ENCODE measurements around the gene TUBB3. TPM values are rescaled to one million over a fixed set of nuclear protein-coding genes. Genes with fewer than 3 reads are reported as not detected.

The TUBB3 gene
- total RNA-seq, 1 donor from 2014 or later = 91.4 TPM

DNA sequence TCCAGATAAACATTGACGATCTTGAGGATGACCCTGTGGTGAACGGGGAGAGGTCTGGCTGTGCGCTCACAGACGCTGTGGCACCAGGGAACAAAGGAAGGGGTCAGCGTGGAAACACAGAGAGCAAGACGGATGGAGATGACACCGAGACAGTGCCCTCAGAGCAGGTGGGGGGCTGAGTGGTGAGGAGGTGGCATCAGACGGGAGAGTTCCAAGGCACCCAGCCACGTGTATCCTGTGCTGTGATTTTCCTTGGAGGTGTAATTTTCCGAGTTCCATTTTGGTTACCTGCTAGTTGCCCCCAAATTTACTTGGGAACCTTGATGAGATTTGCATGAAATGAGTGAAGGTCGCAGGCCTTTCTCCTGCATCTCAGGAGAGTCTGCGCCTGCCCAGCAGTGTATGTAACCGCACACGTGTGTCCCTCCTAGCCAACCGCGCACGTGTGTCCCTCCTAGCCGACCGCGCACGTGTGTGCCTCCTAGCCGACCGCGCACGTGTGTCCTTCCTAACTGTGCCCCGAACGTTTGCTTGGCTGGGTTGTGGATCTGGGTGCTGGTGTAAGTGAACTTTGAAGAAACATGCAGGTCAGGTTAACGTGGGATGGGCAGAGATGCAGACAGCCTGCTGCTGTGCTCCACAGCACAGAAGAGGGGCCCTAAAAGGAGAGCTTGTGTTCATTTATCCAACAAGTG, 39.6 kb upstream of the TUBB3 start:
- Mint-ChIP-seq H3K4me3 (peak overlapping the region; percentile 32), H3K27me3 (no peaks in the 10 kb centered on the region), H3K9me3 (no peaks in the 10 kb centered on the region), H3K27ac (peak overlapping the region; percentile 66), H3K4me1 (ENCODE audit: unreplicated experiment) (peaks cover 3% of the 10 kb centered on the region), H3K36me3 (peaks cover 25% of the 10 kb centered on the region)
- TF ChIP-seq, protein P1, sequence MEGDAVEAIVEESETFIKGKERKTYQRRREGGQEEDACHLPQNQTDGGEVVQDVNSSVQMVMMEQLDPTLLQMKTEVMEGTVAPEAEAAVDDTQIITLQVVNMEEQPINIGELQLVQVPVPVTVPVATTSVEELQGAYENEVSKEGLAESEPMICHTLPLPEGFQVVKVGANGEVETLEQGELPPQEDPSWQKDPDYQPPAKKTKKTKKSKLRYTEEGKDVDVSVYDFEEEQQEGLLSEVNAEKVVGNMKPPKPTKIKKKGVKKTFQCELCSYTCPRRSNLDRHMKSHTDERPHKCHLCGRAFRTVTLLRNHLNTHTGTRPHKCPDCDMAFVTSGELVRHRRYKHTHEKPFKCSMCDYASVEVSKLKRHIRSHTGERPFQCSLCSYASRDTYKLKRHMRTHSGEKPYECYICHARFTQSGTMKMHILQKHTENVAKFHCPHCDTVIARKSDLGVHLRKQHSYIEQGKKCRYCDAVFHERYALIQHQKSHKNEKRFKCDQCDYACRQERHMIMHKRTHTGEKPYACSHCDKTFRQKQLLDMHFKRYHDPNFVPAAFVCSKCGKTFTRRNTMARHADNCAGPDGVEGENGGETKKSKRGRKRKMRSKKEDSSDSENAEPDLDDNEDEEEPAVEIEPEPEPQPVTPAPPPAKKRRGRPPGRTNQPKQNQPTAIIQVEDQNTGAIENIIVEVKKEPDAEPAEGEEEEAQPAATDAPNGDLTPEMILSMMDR (conservative IDR thresholded peaks at IDR 0.05) = no peak
- no peak for DNase-seq (ENCODE audit: extremely low spot score, unreplicated experiment)

- DNase-seq (ENCODE audit: extremely low spot score, unreplicated experiment) = no peak
- Mint-ChIP-seq H3K27ac (no peak overlapping the region), H3K36me3 (peaks cover 25% of the 10 kb centered on the region), H3K4me1 (ENCODE audit: unreplicated experiment) (peaks cover 3% of the 10 kb centered on the region), H3K4me3 (no peak overlapping the region), H3K27me3 (no peaks in the 10 kb centered on the region), H3K9me3 (no peaks in the 10 kb centered on the region)
- TF ChIP-seq, protein P1 (conservative IDR thresholded peaks at IDR 0.05) = no peak
These were observed 39.1 kb upstream of the TUBB3 start for GRCh38 chr16:89884041-89884421.

DNA sequence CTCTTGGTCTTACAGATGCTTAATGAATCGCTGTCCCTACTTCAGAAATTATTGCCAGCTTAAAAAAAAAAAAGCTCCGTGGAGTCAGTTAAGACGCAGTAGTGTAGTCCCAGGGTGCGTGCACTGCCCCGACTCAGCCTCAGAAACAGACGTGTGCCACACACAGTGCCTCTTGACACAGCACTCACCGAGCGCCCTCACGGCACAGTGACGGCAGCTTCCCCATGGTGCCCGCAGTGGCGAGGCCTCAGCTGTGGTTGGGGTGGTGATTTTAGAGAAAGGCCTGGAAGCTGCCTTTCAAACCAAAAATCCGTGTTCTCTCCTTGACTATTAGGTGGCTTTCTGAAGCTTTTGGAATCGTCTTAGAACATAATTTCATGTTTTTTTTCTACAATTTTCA, 35.9 kb upstream of the TUBB3 start:
- Mint-ChIP-seq H3K9me3 (no peaks in the 10 kb centered on the region), H3K27me3 (no peaks in the 10 kb centered on the region), H3K4me1 (ENCODE audit: unreplicated experiment) (no peaks in the 10 kb centered on the region), H3K36me3 (peaks cover 20% of the 10 kb centered on the region), H3K27ac (no peak overlapping the region), H3K4me3 (no peak overlapping the region)
- DNase-seq (ENCODE audit: extremely low spot score, unreplicated experiment) = no peak
- TF ChIP-seq, protein P1 (conservative IDR thresholded peaks at IDR 0.05) = no peak

DNA sequence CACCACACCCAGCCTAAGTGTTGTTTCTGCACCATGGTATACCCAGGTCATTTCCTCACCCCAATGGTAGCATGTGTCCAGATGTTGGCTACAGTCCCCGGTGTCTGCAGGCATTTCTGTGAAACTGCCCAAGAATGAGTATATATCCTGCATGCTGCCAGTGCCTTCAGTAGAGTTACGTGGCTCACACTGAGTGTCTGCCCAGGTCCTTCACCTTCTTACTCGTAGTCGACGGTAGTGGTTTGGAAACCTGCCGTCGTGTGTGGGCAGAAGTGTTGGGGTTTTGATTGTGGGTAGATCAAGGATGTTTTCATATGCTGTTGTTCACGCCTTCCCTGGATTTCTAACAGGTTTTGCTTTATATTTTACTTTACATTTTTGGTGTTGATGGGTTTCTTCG, 32.9 kb upstream of the TUBB3 start:
- TF ChIP-seq, protein P1 (conservative IDR thresholded peaks at IDR 0.05) = no peak
- H3K36me3 Mint-ChIP-seq = peaks cover 11% of the 10 kb centered on the region
- H3K4me1 Mint-ChIP-seq (ENCODE audit: unreplicated experiment) = no peaks in the 10 kb centered on the region
- H3K4me3 Mint-ChIP-seq = no peak overlapping the region
- DNase-seq (ENCODE audit: extremely low spot score, unreplicated experiment) = no peak
- H3K27ac Mint-ChIP-seq = no peak overlapping the region
- H3K9me3 Mint-ChIP-seq = no peaks in the 10 kb centered on the region
- no peaks in the 10 kb centered on the region for H3K27me3 Mint-ChIP-seq

DNA sequence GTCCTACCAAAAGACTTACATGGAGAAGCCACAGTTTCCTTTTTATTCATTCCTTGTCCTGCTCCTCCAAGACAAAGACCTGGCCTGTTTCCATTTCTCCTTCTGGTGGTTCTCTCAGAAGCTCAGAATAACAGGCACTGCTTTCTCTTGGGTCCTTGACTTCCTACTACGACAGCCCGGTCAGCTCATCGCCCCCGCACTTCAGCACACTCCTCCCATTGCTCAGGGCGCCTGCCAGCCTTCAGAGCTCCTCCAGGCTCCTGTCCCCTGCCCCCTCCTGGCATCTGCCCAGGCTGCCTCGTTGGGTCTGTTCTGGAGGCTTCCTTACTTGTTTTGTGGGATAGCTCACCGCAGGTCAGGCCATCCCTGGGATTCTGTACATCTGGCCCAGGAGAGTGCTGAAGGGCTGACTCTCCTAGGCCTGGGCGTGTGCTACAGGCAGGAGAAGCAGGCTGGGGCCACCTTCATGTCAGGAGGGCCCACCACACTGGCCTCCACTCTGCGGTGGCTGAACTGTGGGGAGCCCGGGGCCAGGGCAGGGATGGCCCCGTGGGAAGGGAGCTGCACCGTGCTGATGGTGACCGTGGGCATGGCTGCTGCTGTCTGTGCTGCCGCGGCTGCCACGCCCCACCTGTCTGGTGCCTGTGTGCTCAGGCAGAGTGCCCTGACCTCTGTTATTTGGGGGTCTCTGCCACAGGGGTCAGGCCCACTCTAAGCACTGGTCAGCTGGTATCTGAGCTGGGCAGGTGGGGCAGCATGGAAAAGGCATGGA, 32.1 kb upstream of the TUBB3 start:
- peaks cover 8% of the 10 kb centered on the region for H3K36me3 Mint-ChIP-seq
- TF ChIP-seq, protein P1 (conservative IDR thresholded peaks at IDR 0.05) = no peak
- H3K9me3 Mint-ChIP-seq = no peaks in the 10 kb centered on the region
- no peaks in the 10 kb centered on the region for H3K27me3 Mint-ChIP-seq
- no peaks in the 10 kb centered on the region for H3K4me1 Mint-ChIP-seq (ENCODE audit: unreplicated experiment)
- no peak overlapping the region for H3K27ac Mint-ChIP-seq
- no peak for DNase-seq (ENCODE audit: extremely low spot score, unreplicated experiment)
- H3K4me3 Mint-ChIP-seq = no peak overlapping the region
